Calu3 (cell line): Measurements from ENCODE around the gene PALS1. TPM values are rescaled to one million over a fixed set of nuclear protein-coding genes. Genes with fewer than 3 reads are reported as not detected.
A peak's percentile ranks its signal among the peaks of the same experiment; 100 is the strongest.
"Not testable (repeated sequence)": the region's sequence is repeated elsewhere in the genome, so short reads cannot be mapped to it uniquely, and the experiment has no call there.

Experiments
- BruUV-seq: library from RNA; stranded (reverse); fragments of 400-500 nt; replicated peaks from 2 replicates; lab custom pipeline; 2021; lab: Mats Ljungman, UMichigan
- CTCF ChIA-PET: fragments of 300-600 bp; sonication (Branson Sonifier 250); formaldehyde crosslinking; loops from one replicate; lab custom pipeline; 2022; ENCODE audit warnings: antibody characterized with exemption; lab: Charles Lee
- DNase-seq: peaks from one replicate; pipeline ENCODE4 v3.0.0; 2022
- H3K27ac Mint-ChIP-seq: one replicate; pipeline ENCODE4 v1.8.0; 2022; ENCODE audit warnings: mixed read lengths; ENCODE audit not compliant: unreplicated experiment
- H3K27me3 Mint-ChIP-seq: one replicate; pipeline ENCODE4 v1.8.0; 2022; ENCODE audit warnings: mixed read lengths; ENCODE audit not compliant: unreplicated experiment
- H3K36me3 Mint-ChIP-seq: one replicate; pipeline ENCODE4 v1.8.0; 2022; ENCODE audit warnings: mild to moderate bottlenecking, moderate library complexity, mixed read lengths; ENCODE audit not compliant: insufficient read depth, unreplicated experiment
- H3K4me1 Mint-ChIP-seq: one replicate; pipeline ENCODE4 v1.8.0; 2022; ENCODE audit warnings: mild to moderate bottlenecking, low read depth, mixed read lengths; ENCODE audit not compliant: unreplicated experiment
- H3K4me3 Mint-ChIP-seq: one replicate; pipeline ENCODE4 v1.8.0; 2022; ENCODE audit warnings: mild to moderate bottlenecking, low read depth, moderate library complexity, mixed read lengths; ENCODE audit not compliant: unreplicated experiment
- H3K9me3 Mint-ChIP-seq: one replicate; pipeline ENCODE4 v1.8.0; 2022; ENCODE audit warnings: low read depth, mixed read lengths; ENCODE audit not compliant: unreplicated experiment
- intact Hi-C: fragments of 100-400 bp; cut with micrococcal nuclease; formaldehyde crosslinking; loops from one replicate; pipeline ENCODE4 v1.10.0; 2022; ENCODE audit not compliant: unreplicated experiment
- total RNA-seq: library from RNA; stranded (reverse); gene quantifications from 2 replicates; pipeline ENCODE4 v1.2.3, GENCODE V29; 2022
- TF ChIP-seq, protein P1 (sequence below): fragments of 200-600 bp; IDR thresholded peaks from one replicate; pipeline ENCODE4 v1.8.0; 2022; ENCODE audit warnings: antibody characterized with exemption; ENCODE audit not compliant: unreplicated experiment

PALS1 gene
- total RNA-seq, 1 experiment from 2014 or later, result 40.4 TPM

GRCh38 chr14:67270145-67270753, 29.0 kb downstream of the PALS1 start:
- Mint-ChIP-seq H3K36me3 (peaks cover 4% of the 10 kb centered on the region), H3K9me3 (no peaks in the 10 kb centered on the region), H3K4me3 (no peak overlapping the region), H3K27me3 (no peaks in the 10 kb centered on the region), H3K4me1 (no peaks in the 10 kb centered on the region), H3K27ac (no peak overlapping the region)
- no peak for DNase-seq
- intact Hi-C loops, result no loop called here
- BruUV-seq, result TSS peak; percentile 10
- TF ChIP-seq, protein P1, sequence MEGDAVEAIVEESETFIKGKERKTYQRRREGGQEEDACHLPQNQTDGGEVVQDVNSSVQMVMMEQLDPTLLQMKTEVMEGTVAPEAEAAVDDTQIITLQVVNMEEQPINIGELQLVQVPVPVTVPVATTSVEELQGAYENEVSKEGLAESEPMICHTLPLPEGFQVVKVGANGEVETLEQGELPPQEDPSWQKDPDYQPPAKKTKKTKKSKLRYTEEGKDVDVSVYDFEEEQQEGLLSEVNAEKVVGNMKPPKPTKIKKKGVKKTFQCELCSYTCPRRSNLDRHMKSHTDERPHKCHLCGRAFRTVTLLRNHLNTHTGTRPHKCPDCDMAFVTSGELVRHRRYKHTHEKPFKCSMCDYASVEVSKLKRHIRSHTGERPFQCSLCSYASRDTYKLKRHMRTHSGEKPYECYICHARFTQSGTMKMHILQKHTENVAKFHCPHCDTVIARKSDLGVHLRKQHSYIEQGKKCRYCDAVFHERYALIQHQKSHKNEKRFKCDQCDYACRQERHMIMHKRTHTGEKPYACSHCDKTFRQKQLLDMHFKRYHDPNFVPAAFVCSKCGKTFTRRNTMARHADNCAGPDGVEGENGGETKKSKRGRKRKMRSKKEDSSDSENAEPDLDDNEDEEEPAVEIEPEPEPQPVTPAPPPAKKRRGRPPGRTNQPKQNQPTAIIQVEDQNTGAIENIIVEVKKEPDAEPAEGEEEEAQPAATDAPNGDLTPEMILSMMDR, result no peak
- CTCF ChIA-PET, result interaction anchor here (0.9 to 1.6 kb wide), 2 partner anchors 9 to 84 kb away, joined by 3 to 4 read pairs; no protein-coding TSS in a partner anchor

GRCh38 chr14:67270933-67271332, 29.7 kb downstream of the PALS1 start:
- Mint-ChIP-seq H3K9me3 (no peaks in the 10 kb centered on the region), H3K4me1 (peaks cover 2% of the 10 kb centered on the region), H3K36me3 (peaks cover 4% of the 10 kb centered on the region), H3K4me3 (no peak overlapping the region), H3K27me3 (no peaks in the 10 kb centered on the region), H3K27ac (no peak overlapping the region)
- intact Hi-C loops, result no loop called here
- DNase-seq, result no peak
- CTCF ChIA-PET, result no interaction called here
- TF ChIP-seq, protein P1, result no peak
- BruUV-seq, result no TSS peak

- H3K27ac Mint-ChIP-seq, DNase-seq, CTCF ChIA-PET, intact Hi-C loops, H3K4me1 Mint-ChIP-seq, BruUV-seq, H3K36me3 Mint-ChIP-seq, H3K27me3 Mint-ChIP-seq, H3K4me3 Mint-ChIP-seq, H3K9me3 Mint-ChIP-seq: not testable (repeated sequence)
Observed at GRCh38 chr14:67273281-67273680, 32.0 kb downstream of the PALS1 start.

DNA sequence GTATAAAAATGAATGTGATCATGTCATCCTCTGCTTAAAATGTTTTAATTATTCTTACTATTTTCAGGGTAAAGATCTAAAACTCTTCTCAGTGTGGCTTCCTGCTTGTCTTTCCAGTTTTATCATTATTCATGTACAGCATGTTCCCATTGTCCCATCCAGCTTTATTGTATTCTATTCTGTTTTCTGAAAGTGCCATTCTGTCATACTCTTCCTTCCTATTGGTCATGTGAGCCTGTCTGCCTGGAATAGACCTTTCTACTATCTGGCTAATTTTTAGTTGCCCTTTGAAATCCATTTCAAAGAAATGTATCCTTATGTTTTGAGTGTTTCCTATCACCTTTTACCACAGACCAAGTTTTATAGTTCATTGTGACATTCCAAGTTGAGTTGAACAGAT, 34.9 kb downstream of the PALS1 start:
- no peaks in the 10 kb centered on the region for H3K27me3 Mint-ChIP-seq
- intact Hi-C loops, result no loop called here
- H3K27ac Mint-ChIP-seq, result no peak overlapping the region
- CTCF ChIA-PET, result no interaction called here
- H3K9me3 Mint-ChIP-seq, result no peaks in the 10 kb centered on the region
- H3K4me1 Mint-ChIP-seq, result peaks cover 8% of the 10 kb centered on the region
- no peak overlapping the region for H3K4me3 Mint-ChIP-seq
- no peak for DNase-seq
- H3K36me3 Mint-ChIP-seq, result peaks cover 14% of the 10 kb centered on the region
- TF ChIP-seq, protein P1, result no peak
- no TSS peak for BruUV-seq

GRCh38 chr14:67280506-67280905, 39.3 kb downstream of the PALS1 start:
- TF ChIP-seq, protein P1, result no peak
- Mint-ChIP-seq H3K9me3 (no peaks in the 10 kb centered on the region), H3K4me1 (peaks cover 8% of the 10 kb centered on the region), H3K4me3 (no peak overlapping the region), H3K27ac (no peak overlapping the region), H3K36me3 (peaks cover 10% of the 10 kb centered on the region), H3K27me3 (no peaks in the 10 kb centered on the region)
- no peak for DNase-seq
- BruUV-seq, result no TSS peak
- CTCF ChIA-PET, result no interaction called here
- intact Hi-C loops, result no loop called here
